GM12801 (cell line): Measurements from ENCODE around the gene PDSS2.

Experiments
- TF ChIP-seq, protein P1 (sequence below): IDR thresholded peaks from one replicate; pipeline ENCODE4 v1.5.1; 2011; ENCODE audit warnings: control low read depth; ENCODE audit not compliant: insufficient read length; ENCODE audit errors: extremely low read depth

The PDSS2 gene, protein sequence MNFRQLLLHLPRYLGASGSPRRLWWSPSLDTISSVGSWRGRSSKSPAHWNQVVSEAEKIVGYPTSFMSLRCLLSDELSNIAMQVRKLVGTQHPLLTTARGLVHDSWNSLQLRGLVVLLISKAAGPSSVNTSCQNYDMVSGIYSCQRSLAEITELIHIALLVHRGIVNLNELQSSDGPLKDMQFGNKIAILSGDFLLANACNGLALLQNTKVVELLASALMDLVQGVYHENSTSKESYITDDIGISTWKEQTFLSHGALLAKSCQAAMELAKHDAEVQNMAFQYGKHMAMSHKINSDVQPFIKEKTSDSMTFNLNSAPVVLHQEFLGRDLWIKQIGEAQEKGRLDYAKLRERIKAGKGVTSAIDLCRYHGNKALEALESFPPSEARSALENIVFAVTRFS

DNA sequence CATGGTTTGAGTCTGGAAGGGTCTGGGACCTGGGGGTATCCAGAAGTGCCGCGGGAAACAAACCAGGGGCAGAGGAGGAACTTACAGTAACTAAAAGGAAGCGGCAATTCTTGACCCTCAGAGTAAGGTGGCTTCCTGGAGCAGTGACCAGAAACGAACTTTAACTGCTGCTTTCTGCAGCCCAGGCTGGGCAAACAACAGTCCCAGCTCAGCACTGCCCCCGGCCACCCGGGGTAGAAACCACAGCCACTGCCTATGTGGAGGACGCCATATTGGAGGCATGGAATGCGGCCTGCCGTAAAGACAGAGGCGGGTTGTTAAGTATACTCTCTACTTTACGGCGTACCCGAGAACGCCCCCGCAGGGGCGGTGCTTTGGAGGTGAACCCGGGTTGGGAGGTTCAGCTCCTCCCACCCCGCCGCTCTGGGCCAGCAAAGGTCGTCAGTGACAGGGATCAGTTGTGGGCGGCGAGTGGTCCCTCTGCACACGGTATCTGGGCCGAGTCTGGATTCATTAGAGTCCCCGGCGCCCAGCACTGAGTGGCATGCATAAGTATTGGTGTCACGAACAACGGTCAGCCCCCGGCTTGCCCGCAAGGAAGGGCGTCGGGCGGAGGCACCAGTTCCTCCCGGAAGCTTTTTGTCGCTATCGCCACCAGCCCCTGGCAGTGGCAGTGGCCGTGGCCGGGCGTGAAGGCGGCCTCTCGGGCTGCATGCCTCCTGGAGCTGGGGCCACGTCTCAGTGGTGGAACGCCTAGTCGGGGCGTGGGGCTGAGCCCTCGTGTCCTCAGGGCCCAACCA is at the start of gene PDSS2:
TSS of gene PDSS2 (minus strand) at position 282 of the 800 bp plus-strand sequence. CDS start at position 3, 279 bp downstream.
- TF ChIP-seq, protein P1, sequence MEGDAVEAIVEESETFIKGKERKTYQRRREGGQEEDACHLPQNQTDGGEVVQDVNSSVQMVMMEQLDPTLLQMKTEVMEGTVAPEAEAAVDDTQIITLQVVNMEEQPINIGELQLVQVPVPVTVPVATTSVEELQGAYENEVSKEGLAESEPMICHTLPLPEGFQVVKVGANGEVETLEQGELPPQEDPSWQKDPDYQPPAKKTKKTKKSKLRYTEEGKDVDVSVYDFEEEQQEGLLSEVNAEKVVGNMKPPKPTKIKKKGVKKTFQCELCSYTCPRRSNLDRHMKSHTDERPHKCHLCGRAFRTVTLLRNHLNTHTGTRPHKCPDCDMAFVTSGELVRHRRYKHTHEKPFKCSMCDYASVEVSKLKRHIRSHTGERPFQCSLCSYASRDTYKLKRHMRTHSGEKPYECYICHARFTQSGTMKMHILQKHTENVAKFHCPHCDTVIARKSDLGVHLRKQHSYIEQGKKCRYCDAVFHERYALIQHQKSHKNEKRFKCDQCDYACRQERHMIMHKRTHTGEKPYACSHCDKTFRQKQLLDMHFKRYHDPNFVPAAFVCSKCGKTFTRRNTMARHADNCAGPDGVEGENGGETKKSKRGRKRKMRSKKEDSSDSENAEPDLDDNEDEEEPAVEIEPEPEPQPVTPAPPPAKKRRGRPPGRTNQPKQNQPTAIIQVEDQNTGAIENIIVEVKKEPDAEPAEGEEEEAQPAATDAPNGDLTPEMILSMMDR = no peak

DNA sequence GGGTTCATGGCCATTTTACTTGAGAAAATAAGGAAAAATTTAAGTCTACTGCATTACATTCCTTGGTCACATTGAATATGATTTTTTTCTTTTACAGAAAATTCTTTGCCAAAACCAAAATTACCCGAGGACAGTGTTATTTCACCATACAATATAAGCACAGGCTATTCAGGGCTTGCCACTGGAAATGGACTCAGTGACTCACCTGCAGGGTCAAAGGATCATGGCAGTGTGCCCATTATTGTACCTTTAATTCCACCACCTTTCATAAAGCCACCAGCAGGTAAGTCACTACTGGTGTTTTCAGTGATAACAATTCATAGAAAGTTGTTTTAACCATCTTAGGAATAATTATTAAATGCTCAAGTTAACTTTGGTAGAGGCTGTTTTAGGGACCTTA is 46.8 kb upstream of the PDSS2 start:
- TF ChIP-seq, protein P1 = no peak

DNA sequence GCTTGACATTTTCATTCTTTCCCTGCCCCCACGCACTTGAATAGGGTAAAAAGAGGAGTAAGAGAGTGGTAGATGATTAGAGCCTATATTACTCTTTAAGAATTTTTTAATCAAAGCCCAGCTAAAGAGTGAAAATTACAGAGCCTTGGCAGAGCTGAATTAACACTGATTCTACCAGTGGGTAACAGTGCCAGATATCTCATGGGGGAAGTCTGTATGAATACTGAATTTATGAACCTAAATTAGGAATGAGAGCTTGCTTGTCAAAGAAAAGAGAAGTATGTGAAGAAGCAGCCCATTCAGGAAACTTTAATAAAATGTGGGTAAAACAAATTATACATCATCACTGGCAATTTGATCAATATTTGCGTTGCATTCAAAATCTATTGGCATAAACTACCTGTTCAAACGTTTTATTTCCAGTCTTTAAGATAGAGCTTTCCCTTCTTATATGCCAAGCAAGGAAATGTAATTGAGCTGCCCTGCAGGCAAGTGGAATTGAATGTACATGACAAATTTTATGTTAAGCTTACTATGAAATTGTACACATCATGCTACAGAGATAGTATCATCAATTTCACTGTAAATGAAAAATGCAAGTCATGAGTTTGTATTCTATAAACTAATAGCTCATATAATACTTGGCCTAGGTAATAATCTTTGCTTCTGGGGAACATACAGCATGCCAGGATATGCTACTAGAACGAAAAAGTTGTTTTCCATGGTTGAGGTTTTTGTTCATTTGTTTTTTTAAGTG is 45.1 kb upstream of the PDSS2 start:
- TF ChIP-seq, protein P1 = no peak

DNA sequence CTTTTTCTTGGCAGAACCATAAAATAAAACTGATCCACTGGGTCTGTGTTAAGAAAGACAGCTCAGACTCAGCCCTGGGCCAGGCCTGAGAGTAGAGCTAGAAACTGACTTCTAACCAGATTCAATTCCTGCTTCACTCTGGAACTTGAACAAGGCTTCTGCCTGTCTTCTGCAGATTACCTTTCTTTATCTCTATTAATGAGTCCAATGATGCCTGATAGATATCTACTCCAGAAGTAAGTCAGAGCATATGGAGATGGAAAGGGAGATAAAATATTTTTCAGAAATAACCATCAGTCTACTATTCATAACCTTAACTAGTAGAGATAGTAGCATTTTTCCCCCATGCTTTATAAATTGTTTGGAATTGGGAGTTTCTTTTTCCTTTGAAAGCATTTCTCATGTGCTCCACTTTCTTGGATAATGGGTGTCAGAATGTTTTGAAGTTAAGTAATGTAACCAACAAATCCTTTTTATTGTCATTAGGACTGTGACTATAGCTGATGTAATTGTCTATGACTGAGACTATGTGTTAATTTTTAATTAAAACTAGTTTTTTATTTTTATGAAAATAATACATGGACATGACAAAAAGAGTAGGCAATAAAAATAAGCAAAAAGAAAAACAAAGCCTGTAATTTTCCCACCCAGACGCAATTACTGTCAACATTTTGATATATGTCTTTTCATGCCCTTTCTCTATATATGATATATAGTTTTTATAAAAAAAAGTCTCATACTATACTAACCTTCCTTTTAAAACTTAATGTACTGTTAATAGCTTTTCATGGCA is 37.7 kb upstream of the PDSS2 start:
- TF ChIP-seq, protein P1 = no peak

DNA sequence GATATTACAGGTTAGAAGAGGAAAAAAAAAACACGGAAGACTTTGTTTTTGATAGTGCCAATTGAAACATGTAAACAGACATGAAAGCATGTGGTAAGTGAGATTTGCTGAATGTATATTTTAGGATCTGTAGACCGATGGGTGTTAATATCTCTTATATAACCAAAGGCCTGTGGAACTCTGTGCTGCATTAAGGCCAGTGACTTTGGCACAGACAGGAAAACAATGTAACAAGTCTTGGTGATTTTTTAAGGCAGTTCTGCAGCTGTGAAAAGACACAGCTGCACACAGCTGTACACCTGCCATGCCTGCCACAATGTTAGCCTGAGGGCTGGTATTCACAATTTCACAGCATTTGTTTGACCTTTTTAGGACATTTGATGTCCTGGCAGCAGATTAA is 36.6 kb upstream of the PDSS2 start:
- TF ChIP-seq, protein P1 = no peak

DNA sequence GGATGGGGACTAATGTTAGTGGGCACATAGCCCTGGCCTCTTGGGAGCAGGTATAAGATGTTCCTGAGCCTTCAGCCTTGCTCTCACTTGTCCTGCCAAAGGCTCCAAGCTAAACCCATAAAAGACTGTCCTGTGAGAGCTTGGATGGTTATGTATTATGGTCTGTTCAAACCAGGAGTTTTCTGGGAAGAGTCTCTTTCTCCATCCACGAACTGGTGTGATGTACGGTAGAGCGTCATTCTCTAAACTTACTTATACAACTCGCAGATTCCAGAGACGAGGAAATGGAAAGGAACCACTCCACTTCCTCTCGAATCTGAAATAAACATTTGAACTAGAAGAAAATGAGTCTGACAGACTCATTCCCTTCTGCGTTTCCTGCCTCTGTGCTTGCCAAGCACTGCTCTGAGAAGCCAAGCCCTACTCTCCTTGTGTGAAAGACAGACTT is 35.9 kb upstream of the PDSS2 start:
- TF ChIP-seq, protein P1 = no peak
